WTC11 (cell line): Measurements from ENCODE around the gene PLCG2. TPM values are rescaled to one million over a fixed set of nuclear protein-coding genes. Genes with fewer than 3 reads are reported as not detected.

Experiments used
- ATAC-seq: fragments of 200-7000 bp; cut with Tn5 transposase; 2 replicates; pipeline ENCODE4 v1.10.0; 2021; ENCODE audit warnings: mild to moderate bottlenecking, moderate library complexity
- CTCF ChIA-PET: fragments of 300-600 bp; sonication (Branson Sonifier 250); formaldehyde crosslinking; loops from one replicate; lab custom pipeline; 2021; ENCODE audit warnings: antibody characterized with exemption; lab: Charles Lee
- POLR2A ChIA-PET: fragments of 350-600 bp; sonication (Branson Sonifier 250); formaldehyde crosslinking; loops from one replicate; lab custom pipeline; 2021; ENCODE audit warnings: antibody characterized with exemption; lab: Charles Lee
- DNase-seq: peaks from one replicate; pipeline ENCODE4 v3.0.0; 2021; ENCODE audit warnings: low spot score
- H3K27ac Mint-ChIP-seq: 2 replicates; pipeline ENCODE4 v1.8.0; 2021; ENCODE audit warnings: mixed read lengths
- H3K27me3 Mint-ChIP-seq: 2 replicates; pipeline ENCODE4 v1.8.0; 2021; ENCODE audit warnings: low read depth, mild to moderate bottlenecking, moderate library complexity, mixed read lengths
- H3K36me3 Mint-ChIP-seq: 2 replicates; pipeline ENCODE4 v1.8.0; 2021; ENCODE audit warnings: mixed read lengths
- H3K4me1 Mint-ChIP-seq: 2 replicates; pipeline ENCODE4 v1.8.0; 2022; ENCODE audit warnings: mixed read lengths
- H3K4me3 Mint-ChIP-seq: 2 replicates; pipeline ENCODE4 v1.8.0; 2021; ENCODE audit warnings: mild to moderate bottlenecking, moderate library complexity, mixed read lengths
- H3K9me3 Mint-ChIP-seq: 2 replicates; pipeline ENCODE4 v1.8.0; 2021; ENCODE audit warnings: mixed read lengths
- ATF2 ChIP-seq: sonication (generic); formaldehyde crosslinking; IDR thresholded peaks from 2 replicates; pipeline ENCODE4 v1.8.1; 2022; ENCODE audit warnings: low read depth, missing genetic modification reagents, borderline replicate concordance
- CREM ChIP-seq: sonication (generic); formaldehyde crosslinking; IDR thresholded peaks from 2 replicates; pipeline ENCODE4 v1.8.1; 2022; ENCODE audit warnings: mild to moderate bottlenecking, missing genetic modification reagents, moderate library complexity
- E2F4 ChIP-seq: sonication (generic); formaldehyde crosslinking; IDR thresholded peaks from 2 replicates; pipeline ENCODE4 v1.8.1; 2022; ENCODE audit warnings: low read depth, mild to moderate bottlenecking, moderate library complexity, missing genetic modification reagents, borderline replicate concordance
- EMX1 ChIP-seq: fragments of 250-450 bp; sonication (Bioruptor Pico); IDR thresholded peaks from 2 replicates; pipeline ENCODE4 v1.8.0; 2021; ENCODE audit warnings: mild to moderate bottlenecking
- ETV6 ChIP-seq: sonication (generic); formaldehyde crosslinking; IDR thresholded peaks from 2 replicates; pipeline ENCODE4 v1.8.1; 2022; ENCODE audit warnings: mild to moderate bottlenecking, missing genetic modification reagents
- GTF2I ChIP-seq: fragments of 250-450 bp; sonication (Bioruptor Pico); conservative IDR thresholded peaks from 2 replicates; pipeline ENCODE4 v1.4.0; 2021; ENCODE audit warnings: mild to moderate bottlenecking
- HMGA2 ChIP-seq: fragments of 250-450 bp; sonication (Bioruptor Pico); IDR thresholded peaks from 2 replicates; pipeline ENCODE4 v1.4.0; 2021; ENCODE audit warnings: mild to moderate bottlenecking, moderate library complexity
- JAZF1 ChIP-seq: fragments of 250-450 bp; sonication (Bioruptor Pico); IDR thresholded peaks from 2 replicates; pipeline ENCODE4 v1.9.0; 2021; ENCODE audit warnings: moderate library complexity, mild to moderate bottlenecking, inconsistent platforms
- JUN ChIP-seq: sonication (generic); formaldehyde crosslinking; IDR thresholded peaks from 2 replicates; pipeline ENCODE4 v1.8.0; 2023; ENCODE audit warnings: mild to moderate bottlenecking, missing genetic modification reagents
- KAT7 ChIP-seq: sonication (generic); formaldehyde crosslinking; IDR thresholded peaks from 2 replicates; pipeline ENCODE4 v1.8.1; 2023; ENCODE audit warnings: missing genetic modification reagents, mild to moderate bottlenecking, borderline replicate concordance
- NFATC4 ChIP-seq: fragments of 250-450 bp; sonication (Bioruptor Pico); IDR thresholded peaks from 2 replicates; pipeline ENCODE4 v1.9.0; 2021; ENCODE audit warnings: mild to moderate bottlenecking
- NFE2L1 ChIP-seq: sonication (generic); formaldehyde crosslinking; IDR thresholded peaks from 2 replicates; pipeline ENCODE4 v1.8.1; 2023; ENCODE audit warnings: missing genetic modification reagents
- NR2C2 ChIP-seq: sonication (generic); formaldehyde crosslinking; IDR thresholded peaks from 2 replicates; pipeline ENCODE4 v1.8.0; 2022; ENCODE audit warnings: mild to moderate bottlenecking, missing genetic modification reagents
- NR3C1 ChIP-seq: sonication (generic); formaldehyde crosslinking; conservative IDR thresholded peaks from 2 replicates; pipeline ENCODE4 v1.8.1; 2023; ENCODE audit warnings: low read depth, mild to moderate bottlenecking, missing genetic modification reagents
- SMAD4 ChIP-seq: sonication (generic); formaldehyde crosslinking; IDR thresholded peaks from 2 replicates; pipeline ENCODE4 v1.8.0; 2022; ENCODE audit warnings: mild to moderate bottlenecking, missing genetic modification reagents
- STAT6 ChIP-seq: sonication (generic); formaldehyde crosslinking; conservative IDR thresholded peaks from 2 replicates; pipeline ENCODE4 v1.8.1; 2023; ENCODE audit warnings: mild to moderate bottlenecking, low read depth, missing genetic modification reagents, moderate library complexity
- USF2 ChIP-seq: sonication (generic); formaldehyde crosslinking; IDR thresholded peaks from 2 replicates; pipeline ENCODE4 v1.8.1; 2023; ENCODE audit warnings: mild to moderate bottlenecking, missing genetic modification reagents, moderate library complexity
- ZBTB43 ChIP-seq: sonication (generic); formaldehyde crosslinking; IDR thresholded peaks from 2 replicates; pipeline ENCODE4 v1.8.1; 2023; ENCODE audit warnings: mild to moderate bottlenecking, missing genetic modification reagents
- ZNF138 ChIP-seq: sonication (generic); formaldehyde crosslinking; conservative IDR thresholded peaks from 2 replicates; pipeline ENCODE4 v1.8.1; 2022; ENCODE audit warnings: mild to moderate bottlenecking, moderate library complexity, missing genetic modification reagents
- ZNF232 ChIP-seq: sonication (generic); formaldehyde crosslinking; IDR thresholded peaks from 2 replicates; pipeline ENCODE4 v1.8.0; 2022; ENCODE audit warnings: mild to moderate bottlenecking, missing genetic modification reagents
- ZNF281 ChIP-seq: sonication (generic); formaldehyde crosslinking; IDR thresholded peaks from 2 replicates; pipeline ENCODE4 v1.8.0; 2023; ENCODE audit warnings: mild to moderate bottlenecking, missing genetic modification reagents
- ZNF416 ChIP-seq: fragments of 250-450 bp; sonication (Bioruptor Pico); IDR thresholded peaks from 2 replicates; pipeline ENCODE4 v1.9.0; 2021; ENCODE audit warnings: mild to moderate bottlenecking, inconsistent platforms
- ZNF423 ChIP-seq: fragments of 250-450 bp; sonication (Bioruptor Pico); IDR thresholded peaks from 2 replicates; pipeline ENCODE4 v2.1.2; 2022; ENCODE audit warnings: mild to moderate bottlenecking, moderate library complexity
- ZNF425 ChIP-seq: fragments of 250-450 bp; sonication (Bioruptor Pico); conservative IDR thresholded peaks from 2 replicates; pipeline ENCODE4 v1.9.0; 2021; ENCODE audit warnings: mild to moderate bottlenecking
- total RNA-seq: library from RNA; stranded (reverse); gene quantifications from 3 replicates; pipeline ENCODE4 v1.2.3, GENCODE V29; 2021

PLCG2 gene
- total RNA-seq, 1 experiment from 2014 or later, result 7.0 TPM

GRCh38 chr16:81928271-81928918 lies 149.3 kb downstream of the PLCG2 start:
- Mint-ChIP-seq H3K4me1 (peaks cover 13% of the 10 kb centered on the region), H3K9me3 (no peaks in the 10 kb centered on the region), H3K27ac (no peak overlapping the region), H3K4me3 (no peak overlapping the region), H3K27me3 (no peaks in the 10 kb centered on the region), H3K36me3 (no peaks in the 10 kb centered on the region)
- TF ChIP-seq GTF2I (CRISPR knock-in tag) (no peak), KAT7 (CRISPR knock-in tag) (no peak), ZNF232 (CRISPR knock-in tag) (no peak), ZNF416 (CRISPR knock-in tag) (no peak), E2F4 (CRISPR knock-in tag) (no peak), JUN (no peak), ATF2 (CRISPR knock-in tag) (no peak), ZNF425 (CRISPR knock-in tag) (no peak), NR3C1 (CRISPR knock-in tag) (no peak), NFATC4 (CRISPR knock-in tag) (no peak), CREM (no peak), ZBTB43 (CRISPR knock-in tag) (no peak), ZNF138 (no peak), SMAD4 (no peak), NR2C2 (no peak), ZNF423 (CRISPR knock-in tag) (no peak), ETV6 (CRISPR knock-in tag) (no peak), NFE2L1 (CRISPR knock-in tag) (no peak), HMGA2 (no peak)
- ATAC-seq (no peak), DNase-seq (no peak)
- ChIA-PET CTCF (interaction anchor here (0.6 to 2.4 kb wide), 5 partner anchors 10 to 75 kb away, joined by 3 to 6 read pairs (median 3); no protein-coding TSS in a partner anchor), POLR2A (no interaction called here)

- TF ChIP-seq USF2 (CRISPR knock-in tag) (no peak), EMX1 (CRISPR knock-in tag) (no peak), ZNF281 (CRISPR knock-in tag) (no peak), STAT6 (no peak), JAZF1 (CRISPR knock-in tag) (no peak)
- CTCF ChIA-PET, result interaction anchor here (0.6 to 2.4 kb wide), 5 partner anchors 10 to 76 kb away, joined by 3 to 6 read pairs (median 3); no protein-coding TSS in a partner anchor
- DNase-seq (no peak), ATAC-seq (no peak; the same call in 1 of the 2 replicates)
- peaks cover 13% of the 10 kb centered on the region for H3K4me1 Mint-ChIP-seq
- no peaks in the 10 kb centered on the region for H3K36me3 Mint-ChIP-seq
- POLR2A ChIA-PET, result no interaction called here
- no peaks in the 10 kb centered on the region for H3K9me3 Mint-ChIP-seq
- no peak overlapping the region for H3K27ac Mint-ChIP-seq
- no peaks in the 10 kb centered on the region for H3K27me3 Mint-ChIP-seq
- no peak overlapping the region for H3K4me3 Mint-ChIP-seq
Observed at GRCh38 chr16:81928975-81929374, 149.9 kb downstream of the PLCG2 start.
